ENCODE data around the gene LUZP2.
"Not testable (repeated sequence)": the region's sequence is repeated elsewhere in the genome, so short reads cannot be mapped to it uniquely, and the experiment has no call there.

LUZP2 gene

GRCh38 chr11:24820541-24820940 is 323.7 kb downstream of the LUZP2 start:
- no peak for DNase-seq (ENCODE audit: low spot score)

DNA sequence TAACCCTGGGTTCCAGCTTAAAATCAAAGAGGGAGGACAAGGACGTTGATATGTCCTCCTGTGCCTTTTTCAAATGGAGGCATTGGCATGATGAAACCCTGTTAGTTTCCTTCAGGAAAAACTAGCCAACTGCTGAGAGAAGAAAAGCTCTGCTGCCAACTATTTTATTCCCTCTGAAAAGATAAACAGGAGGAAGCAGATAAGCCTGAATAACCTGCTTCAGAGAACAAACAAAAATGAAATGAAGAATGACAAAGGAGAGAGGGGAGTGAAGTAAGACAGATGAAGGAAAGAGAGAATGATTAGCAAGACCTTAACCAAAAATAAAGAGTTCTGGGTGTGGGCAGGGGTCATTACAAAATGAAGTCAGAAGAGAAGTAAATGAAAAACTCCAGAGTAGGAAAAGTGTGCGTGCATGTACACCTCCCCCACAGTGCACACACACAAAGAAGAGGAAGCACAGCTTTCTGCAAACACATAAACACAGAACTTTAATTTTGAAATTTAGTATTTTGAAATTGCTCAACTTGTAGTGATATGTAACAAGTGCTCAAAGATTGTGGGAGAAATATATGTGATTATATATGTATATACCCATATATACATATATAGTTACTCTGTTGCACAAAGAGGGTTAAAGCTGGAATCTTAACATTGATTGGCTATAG is 332.2 kb downstream of the LUZP2 start:
- DNase-seq (ENCODE audit: low spot score) = no peak

- no peak for DNase-seq (ENCODE audit: low spot score)
Measured at GRCh38 chr11:24833573-24833972, 336.7 kb downstream of the LUZP2 start.

DNA sequence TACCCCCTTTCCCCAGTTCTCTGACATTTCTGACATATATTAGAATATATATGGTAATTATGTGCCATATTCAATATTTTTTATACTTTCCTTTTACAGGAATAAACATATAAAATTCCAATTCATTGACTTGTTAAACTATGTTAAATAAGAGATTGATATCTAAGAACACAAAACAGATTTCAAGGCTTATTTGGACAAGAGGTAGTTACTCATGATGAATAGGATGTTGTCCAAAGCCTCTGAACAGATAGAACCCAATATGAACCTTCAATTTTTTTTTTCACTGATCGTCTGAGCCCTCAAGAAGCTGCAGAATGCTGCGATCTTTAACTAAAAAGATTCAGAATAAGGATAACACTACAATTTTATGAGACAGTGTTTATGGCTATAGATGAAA is 340.3 kb downstream of the LUZP2 start:
- no peak for DNase-seq (ENCODE audit: low spot score)

DNA sequence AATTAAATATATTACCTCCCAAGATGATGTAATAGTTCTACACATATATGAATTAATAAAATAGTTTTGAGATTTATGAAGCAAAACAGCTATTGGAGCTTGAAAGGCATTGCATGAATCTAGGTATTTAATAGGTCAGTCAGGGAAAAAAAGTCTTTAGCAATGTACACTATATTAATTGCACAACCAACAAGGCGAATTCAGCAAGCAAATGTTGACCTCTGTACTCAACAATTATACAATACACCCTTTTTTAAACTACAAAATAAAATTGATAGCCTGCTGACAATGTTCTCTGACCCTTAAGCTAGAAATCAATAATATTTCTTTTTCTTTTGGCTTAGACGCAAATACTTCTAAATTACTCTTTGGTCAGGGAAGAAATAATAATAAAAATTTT is 345.5 kb downstream of the LUZP2 start:
- no peak for DNase-seq (ENCODE audit: low spot score)

- DNase-seq (ENCODE audit: low spot score) = no peak
Measured at GRCh38 chr11:24844406-24844805, 347.6 kb downstream of the LUZP2 start.

GRCh38 chr11:24848857-24849256 is 352.0 kb downstream of the LUZP2 start:
- no peak for DNase-seq (ENCODE audit: low spot score)

- DNase-seq (ENCODE audit: low spot score) = no peak
Measured at GRCh38 chr11:24855951-24856350, 359.1 kb downstream of the LUZP2 start.

DNA sequence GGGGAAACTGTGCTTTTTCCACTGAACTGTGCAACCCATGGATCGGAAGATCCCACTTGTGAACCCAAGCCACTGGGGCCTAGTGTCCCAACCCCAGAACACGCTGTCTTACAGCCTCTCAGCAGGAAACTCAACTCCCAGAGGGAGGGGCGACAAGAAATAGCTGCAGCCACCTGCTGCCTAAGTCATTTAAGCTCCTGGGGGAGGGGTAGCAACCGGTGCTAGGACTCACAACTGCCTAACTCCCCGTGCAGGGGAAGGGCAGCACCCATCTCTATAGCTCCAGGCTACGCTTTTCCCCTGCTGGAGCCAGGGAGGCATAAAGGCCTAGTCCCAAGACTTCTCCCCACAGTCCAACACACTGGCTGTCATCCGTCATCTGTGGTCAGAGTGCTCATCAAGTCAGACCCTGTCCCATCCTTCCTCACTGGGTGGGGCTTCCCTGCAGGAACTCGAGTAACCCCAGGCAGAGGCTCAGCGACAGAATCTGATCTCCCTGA is 363.0 kb downstream of the LUZP2 start:
- no peak for DNase-seq (ENCODE audit: low spot score)

DNA sequence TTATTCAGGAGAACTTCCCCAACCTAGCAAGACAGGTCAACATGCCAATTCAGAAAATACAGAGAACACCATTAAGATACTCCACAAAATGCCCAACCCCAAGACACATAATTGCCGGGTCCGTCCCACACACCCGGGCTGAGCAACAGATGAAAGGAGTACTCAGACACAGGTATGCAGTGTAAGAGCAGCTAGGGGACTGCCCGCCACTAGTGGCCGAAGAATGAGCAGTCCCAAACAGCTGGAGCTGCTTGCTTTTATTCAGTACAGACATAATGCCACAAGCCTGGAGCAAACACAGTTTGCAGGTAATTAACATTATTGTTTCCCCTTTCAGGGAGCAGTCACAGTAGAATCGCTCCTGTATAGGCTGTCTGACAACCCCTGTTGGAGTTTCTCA is 364.6 kb downstream of the LUZP2 start:
- no peak for DNase-seq (ENCODE audit: low spot score)

- no peak for DNase-seq (ENCODE audit: low spot score)
Measured at GRCh38 chr11:24866743-24867142, 369.9 kb downstream of the LUZP2 start.

- DNase-seq (ENCODE audit: low spot score) = no peak
Measured at GRCh38 chr11:24870048-24870447, 373.2 kb downstream of the LUZP2 start.

DNA sequence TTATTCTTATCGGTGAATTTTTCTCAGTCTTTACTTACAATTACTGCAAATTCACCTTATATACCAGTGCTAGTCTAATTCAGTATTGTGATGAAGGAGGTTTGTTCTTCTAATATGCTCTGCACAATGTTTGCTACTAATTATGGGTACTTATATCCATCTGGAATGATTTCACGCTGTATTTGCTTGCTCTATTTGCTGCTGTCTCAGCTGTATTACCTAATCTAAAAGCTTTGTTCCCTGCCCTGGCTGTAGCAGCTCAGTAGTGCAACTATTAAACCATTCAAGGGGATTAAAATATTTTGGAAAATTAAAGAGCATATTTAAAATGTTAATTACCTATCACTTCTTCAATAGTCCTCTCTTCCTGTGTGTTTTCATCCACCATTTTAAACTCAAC is 375.3 kb downstream of the LUZP2 start:
- no peak for DNase-seq (ENCODE audit: low spot score)

- no peak for DNase-seq (ENCODE audit: low spot score)
Measured at GRCh38 chr11:24872651-24873311, 375.9 kb downstream of the LUZP2 start.

GRCh38 chr11:24880962-24881361 is 384.1 kb downstream of the LUZP2 start:
- DNase-seq (ENCODE audit: low spot score) = no peak

GRCh38 chr11:24885580-24886173 is 388.8 kb downstream of the LUZP2 start:
- DNase-seq (ENCODE audit: low spot score) = no peak

DNA sequence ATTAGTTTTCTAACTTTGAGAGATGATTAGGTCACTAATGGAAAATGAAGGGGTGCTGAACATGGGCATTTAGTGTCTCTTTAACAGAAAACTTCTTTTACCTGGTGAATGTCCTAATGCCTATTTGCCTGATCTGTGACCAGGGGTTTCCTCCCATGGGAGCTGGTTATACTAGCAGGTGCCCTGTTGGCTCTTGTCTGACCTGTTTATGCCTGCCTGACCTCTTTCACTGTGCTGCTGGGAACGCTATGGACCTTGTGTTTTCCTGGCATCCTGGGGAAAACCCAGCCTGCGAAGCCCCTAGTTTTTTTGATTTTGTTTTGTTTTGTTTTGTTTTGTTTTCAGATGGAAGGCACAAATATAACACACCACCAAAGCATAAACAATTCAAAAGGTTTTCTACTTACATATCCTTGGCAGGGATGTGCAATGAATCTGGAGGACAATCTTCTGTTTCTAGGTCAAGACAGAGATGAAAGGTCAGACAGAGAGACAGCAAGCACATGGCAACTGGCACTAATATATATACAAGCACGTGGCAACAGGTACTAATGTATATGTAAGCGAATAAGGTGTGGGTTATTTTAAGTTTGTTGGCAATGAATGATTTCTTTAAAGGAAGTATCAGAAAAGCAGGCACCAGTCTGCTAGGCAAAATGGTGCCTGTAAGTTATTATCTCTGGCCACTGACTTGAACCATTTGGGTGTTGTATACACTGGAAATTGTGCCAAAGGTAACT is 390.2 kb downstream of the LUZP2 start:
- DNase-seq (ENCODE audit: low spot score) = no peak

DNA sequence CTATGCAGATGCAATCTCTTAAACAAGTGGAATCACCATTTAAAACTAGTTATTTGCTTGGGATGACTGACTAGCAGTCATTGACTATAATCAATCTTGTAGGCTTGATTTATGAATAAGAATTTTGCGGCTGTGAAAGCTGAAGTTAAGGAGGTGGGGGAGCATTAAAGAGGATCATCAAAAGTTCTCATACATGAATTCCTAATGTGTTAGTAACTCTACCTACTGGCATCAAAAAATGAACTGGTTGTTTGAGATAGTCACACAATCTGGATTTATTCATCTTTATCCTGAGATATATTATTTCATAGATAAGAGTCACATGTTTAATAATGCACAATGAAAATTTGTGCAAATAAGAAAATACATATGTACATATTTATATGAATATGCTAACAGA is 393.6 kb downstream of the LUZP2 start:
- DNase-seq (ENCODE audit: low spot score) = no peak

DNA sequence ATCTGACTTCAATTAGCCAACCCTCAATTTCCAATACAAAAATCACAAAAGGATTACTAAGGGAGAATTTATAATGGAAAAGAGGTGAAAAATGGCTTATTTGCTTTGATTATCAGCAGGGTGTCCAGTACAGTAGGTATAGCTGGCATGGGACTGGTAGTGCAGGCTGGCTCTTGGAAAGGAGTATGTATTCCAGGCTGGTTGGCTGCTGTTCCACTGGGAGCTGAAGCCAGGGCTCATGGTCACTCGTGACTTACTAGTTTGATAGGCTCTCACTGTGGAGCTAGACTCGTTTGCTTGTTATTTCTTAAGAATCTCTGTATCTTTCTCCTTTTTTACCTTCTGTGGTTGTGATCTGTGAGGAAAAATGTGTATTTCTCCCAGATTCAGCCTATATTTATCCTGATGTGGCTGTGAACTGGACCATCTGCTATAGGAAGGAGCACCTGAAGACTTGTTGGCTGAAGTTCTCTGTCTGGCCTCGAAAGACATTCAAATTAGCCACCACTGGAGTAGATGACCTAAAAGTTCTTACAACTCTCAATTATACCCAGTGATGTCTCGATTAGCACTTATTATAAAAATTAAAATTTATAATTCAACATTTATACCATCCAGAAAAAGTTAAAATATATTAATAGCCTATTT is 395.1 kb downstream of the LUZP2 start:
- DNase-seq (ENCODE audit: low spot score) = not testable (repeated sequence)

GRCh38 chr11:24896118-24896835 is 399.4 kb downstream of the LUZP2 start:
- no peak for DNase-seq (ENCODE audit: low spot score)

DNA sequence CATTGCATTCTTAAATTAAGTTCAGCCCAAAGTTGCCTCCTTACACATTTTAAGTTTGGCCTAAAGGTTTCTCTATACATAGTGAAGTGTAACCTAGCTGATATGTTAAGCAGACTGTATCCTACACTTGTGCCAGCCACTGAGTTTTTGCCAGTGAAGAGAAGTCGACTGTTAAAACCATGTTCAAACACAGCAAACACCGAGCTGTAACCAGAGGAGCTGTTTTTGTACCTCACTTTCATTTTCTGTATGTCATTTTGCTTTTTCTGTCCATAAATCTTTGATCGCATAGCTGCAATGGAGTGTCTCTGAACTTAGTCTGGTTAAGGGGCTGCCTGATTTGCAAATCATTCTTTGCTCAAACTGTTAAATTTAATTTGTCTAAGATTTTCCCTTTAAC is 403.7 kb downstream of the LUZP2 start:
- DNase-seq (ENCODE audit: low spot score) = no peak
